Mesendoderm (in vitro differentiated cells): ENCODE results near the gene TMC6.
"Not testable (repeated sequence)": the region's sequence is repeated elsewhere in the genome, so short reads cannot be mapped to it uniquely, and the experiment has no call there.

Experiments used
- DNase-seq: peaks from one replicate; pipeline ENCODE4 v3.0.0; 2013
- H2AK5ac ChIP-seq: 2 replicates; pipeline ENCODE4 v1.6.1; 2013; ENCODE audit warnings: low read length, inconsistent platforms
- H2BK120ac ChIP-seq: 2 replicates; pipeline ENCODE4 v1.6.1; 2013; ENCODE audit warnings: low read depth, mild to moderate bottlenecking, low read length, moderate library complexity, mixed read lengths
- H2BK15ac ChIP-seq: replicated peaks from 2 replicates; pipeline ENCODE4 v1.6.1; 2013; ENCODE audit warnings: low read depth, mild to moderate bottlenecking, moderate library complexity
- H2BK5ac ChIP-seq: 2 replicates; pipeline ENCODE4 v1.6.1; 2013; ENCODE audit warnings: low read length, inconsistent platforms
- H3K18ac ChIP-seq: 2 replicates; pipeline ENCODE4 v1.6.1; 2013; ENCODE audit warnings: mild to moderate bottlenecking, low read length, mixed read lengths
- H3K23ac ChIP-seq: one replicate; pipeline ENCODE4 v1.6.1; 2013; ENCODE audit warnings: low read length
- H3K27ac ChIP-seq: 2 replicates; pipeline ENCODE4 v1.5.1; 2013; ENCODE audit warnings: low read depth, mild to moderate bottlenecking, inconsistent platforms, low read length, moderate library complexity
- H3K27me3 ChIP-seq: 2 replicates; pipeline ENCODE4 v1.6.1; 2013; ENCODE audit warnings: low read length, control low read depth, mild to moderate bottlenecking, inconsistent platforms; ENCODE audit not compliant: insufficient read depth, poor library complexity
- H3K36me3 ChIP-seq: 2 replicates; pipeline ENCODE4 v1.6.1; 2013; ENCODE audit warnings: low read length, inconsistent platforms; ENCODE audit not compliant: control insufficient read depth, insufficient read depth
- H3K4ac ChIP-seq: one replicate; pipeline ENCODE4 v1.6.1; 2013; ENCODE audit warnings: low read depth, mild to moderate bottlenecking, low read length, moderate library complexity
- H3K4me1 ChIP-seq: 2 replicates; pipeline ENCODE4 v1.6.1; 2013; ENCODE audit warnings: low read depth, low read length, inconsistent platforms; ENCODE audit not compliant: control insufficient read depth
- H3K4me2 ChIP-seq: 2 replicates; pipeline ENCODE4 v1.6.1; 2013; ENCODE audit warnings: low read length
- H3K4me3 ChIP-seq: 2 replicates; pipeline ENCODE4 v1.5.1; 2013; ENCODE audit warnings: mild to moderate bottlenecking, low read length
- H3K56ac ChIP-seq: one replicate; pipeline ENCODE4 v1.6.1; 2013; ENCODE audit warnings: low read length
- H3K79me1 ChIP-seq: 2 replicates; pipeline ENCODE4 v1.6.1; 2013; ENCODE audit warnings: low read length, inconsistent platforms
- H3K79me2 ChIP-seq: 2 replicates; pipeline ENCODE4 v1.6.1; 2013; ENCODE audit warnings: mild to moderate bottlenecking, low read length; ENCODE audit not compliant: control insufficient read depth, insufficient read depth
- H3K9ac ChIP-seq: 2 replicates; pipeline ENCODE4 v1.6.1; 2013; ENCODE audit warnings: low read length, inconsistent platforms
- H4K5ac ChIP-seq: one replicate; pipeline ENCODE4 v1.6.1; 2013; ENCODE audit warnings: low read length
- H4K8ac ChIP-seq: one replicate; pipeline ENCODE4 v1.6.1; 2013; ENCODE audit warnings: low read depth, mild to moderate bottlenecking, control low read depth, low read length, moderate library complexity
- WGBS: extraction: QIAGEN DNeasy Blood & Tissue Kit; methylation state at CpG from one replicate; pipeline ENCODE4 v1.1.7; 2013; ENCODE audit warnings: low lambda C conversion rate, missing lambda C conversion rate; ENCODE audit not compliant: insufficient coverage; ENCODE audit errors: extremely low coverage; 5-methylcytosine and 5-hydroxymethylcytosine counted together

The TMC6 gene

DNA sequence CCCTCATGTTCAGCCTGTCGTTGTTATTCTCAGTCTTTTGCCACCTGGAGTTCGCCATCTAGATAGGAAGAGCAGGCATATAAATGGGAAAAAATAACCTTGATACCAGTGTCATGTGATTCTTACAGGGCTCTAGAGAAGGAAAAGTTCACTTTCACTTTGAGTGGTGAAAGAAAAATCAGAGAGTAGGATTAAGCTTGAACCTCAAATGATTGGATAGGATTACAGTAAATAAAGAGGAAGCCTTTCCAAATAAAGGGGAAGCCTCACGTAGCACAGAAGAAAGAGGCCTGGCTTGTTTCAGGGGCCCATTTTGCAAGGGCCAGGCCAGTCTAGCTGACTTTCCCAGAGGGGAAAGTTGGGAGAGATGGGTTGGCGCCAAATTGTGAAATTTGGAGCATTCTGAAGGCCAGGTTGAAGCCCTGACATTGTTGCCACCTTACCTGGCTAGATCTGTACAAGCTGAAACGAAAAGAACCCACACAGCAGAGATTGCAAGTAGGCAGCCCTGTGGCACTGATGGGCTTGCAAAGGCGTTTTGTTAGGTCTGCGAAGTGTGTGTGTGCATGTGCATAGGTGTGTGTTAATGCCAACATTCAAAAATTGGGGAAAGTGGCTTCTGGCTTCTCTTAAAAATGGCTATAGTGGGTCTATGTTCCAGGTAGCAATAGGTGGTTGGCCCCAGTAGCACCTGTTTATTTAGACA, 38.8 kb downstream of the TMC6 start:
- WGBS: no CpG with 5 or more reads among the region's 7 CpGs
- no peaks in the 10 kb centered on the region for H3K27me3 ChIP-seq
- no peaks in the 10 kb centered on the region for H3K79me1 ChIP-seq
- no peak overlapping the region for H3K4ac ChIP-seq
- H2BK5ac ChIP-seq: no peak overlapping the region
- no peaks in the 10 kb centered on the region for H3K79me2 ChIP-seq
- H3K56ac ChIP-seq: no peak overlapping the region
- no peak overlapping the region for H3K23ac ChIP-seq
- H3K36me3 ChIP-seq: no peaks in the 10 kb centered on the region
- no peak overlapping the region for H3K4me2 ChIP-seq
- H2BK15ac ChIP-seq: no peak overlapping the region
- no peak overlapping the region for H2AK5ac ChIP-seq
- no peak overlapping the region for H3K18ac ChIP-seq
- H3K27ac ChIP-seq: no peak overlapping the region
- DNase-seq: no peak
- H4K8ac ChIP-seq: no peak overlapping the region
- H4K5ac ChIP-seq: no peak overlapping the region
- H2BK120ac ChIP-seq: no peak overlapping the region
- no peak overlapping the region for H3K9ac ChIP-seq
- H3K4me1 ChIP-seq: no peaks in the 10 kb centered on the region
- no peak overlapping the region for H3K4me3 ChIP-seq

DNA sequence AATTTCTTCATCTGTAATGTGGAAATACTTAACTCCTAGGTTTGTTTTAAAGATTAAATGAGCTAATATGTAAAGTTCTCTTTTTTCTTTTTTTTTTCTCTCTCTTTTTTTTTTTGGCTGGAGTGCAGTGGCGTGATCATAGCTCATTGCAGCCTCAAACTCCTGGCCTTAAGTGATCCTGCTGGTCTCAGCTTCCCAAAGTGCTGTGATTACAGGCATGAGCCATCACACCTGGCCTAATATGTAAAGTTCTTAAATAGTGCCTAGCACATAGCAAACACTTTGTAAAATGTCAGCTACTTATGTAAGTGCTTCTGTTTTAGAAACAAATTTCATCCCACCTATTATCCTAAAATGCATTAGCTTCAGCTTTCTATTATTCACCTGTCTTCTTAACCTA, 40.0 kb downstream of the TMC6 start:
- Histone ChIP-seq H3K79me1 (no peaks in the 10 kb centered on the region), H3K79me2 (no peaks in the 10 kb centered on the region), H4K5ac (no peak overlapping the region), H3K4me1 (no peaks in the 10 kb centered on the region), H3K4me2 (no peak overlapping the region), H2BK5ac (no peak overlapping the region), H3K23ac (no peak overlapping the region), H3K4ac (no peak overlapping the region), H3K18ac (no peak overlapping the region), H4K8ac (no peak overlapping the region), H3K27me3 (no peaks in the 10 kb centered on the region), H3K27ac (no peak overlapping the region), H3K9ac (no peak overlapping the region), H2AK5ac (no peak overlapping the region), H3K56ac (no peak overlapping the region), H3K4me3 (no peak overlapping the region), H3K36me3 (no peaks in the 10 kb centered on the region), H2BK120ac (no peak overlapping the region), H2BK15ac (no peak overlapping the region)
- DNase-seq: no peak
- WGBS: no CpG with 5 or more reads among the region's 1 CpG

DNA sequence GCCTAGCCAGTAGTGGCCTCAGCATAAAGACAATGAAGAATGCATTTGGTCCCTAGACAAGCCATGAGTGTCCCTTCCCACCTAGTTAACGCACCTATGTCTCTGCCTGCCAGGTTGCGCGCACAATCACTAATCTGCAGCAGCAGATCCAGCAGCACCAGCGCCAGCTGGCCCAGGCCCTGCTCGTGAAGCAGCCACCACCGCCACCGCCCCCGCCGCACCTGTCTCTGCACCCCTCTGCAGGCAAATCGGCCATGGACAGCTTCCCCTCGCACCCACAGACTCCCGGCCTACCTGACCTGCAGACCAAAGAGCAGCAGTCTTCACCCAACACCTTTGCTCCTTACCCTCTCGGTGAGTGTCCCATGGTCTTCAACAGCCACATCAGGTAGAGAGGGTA, 41.8 kb downstream of the TMC6 start:
- H3K79me1 ChIP-seq: no peaks in the 10 kb centered on the region
- no peak overlapping the region for H3K23ac ChIP-seq
- no peak for DNase-seq
- H3K4ac ChIP-seq: no peak overlapping the region
- H2AK5ac ChIP-seq: no peak overlapping the region
- no peaks in the 10 kb centered on the region for H3K79me2 ChIP-seq
- H2BK5ac ChIP-seq: no peak overlapping the region
- no peaks in the 10 kb centered on the region for H3K4me1 ChIP-seq
- no peaks in the 10 kb centered on the region for H3K36me3 ChIP-seq
- H2BK15ac ChIP-seq: no peak overlapping the region
- no peak overlapping the region for H4K5ac ChIP-seq
- H3K27ac ChIP-seq: no peak overlapping the region
- no peak overlapping the region for H3K4me3 ChIP-seq
- H3K56ac ChIP-seq: no peak overlapping the region
- no peak overlapping the region for H2BK120ac ChIP-seq
- no peak overlapping the region for H4K8ac ChIP-seq
- no peaks in the 10 kb centered on the region for H3K27me3 ChIP-seq
- H3K4me2 ChIP-seq: no peak overlapping the region
- no peak overlapping the region for H3K9ac ChIP-seq
- no peak overlapping the region for H3K18ac ChIP-seq
- WGBS: no CpG with 5 or more reads among the region's 13 CpGs

DNA sequence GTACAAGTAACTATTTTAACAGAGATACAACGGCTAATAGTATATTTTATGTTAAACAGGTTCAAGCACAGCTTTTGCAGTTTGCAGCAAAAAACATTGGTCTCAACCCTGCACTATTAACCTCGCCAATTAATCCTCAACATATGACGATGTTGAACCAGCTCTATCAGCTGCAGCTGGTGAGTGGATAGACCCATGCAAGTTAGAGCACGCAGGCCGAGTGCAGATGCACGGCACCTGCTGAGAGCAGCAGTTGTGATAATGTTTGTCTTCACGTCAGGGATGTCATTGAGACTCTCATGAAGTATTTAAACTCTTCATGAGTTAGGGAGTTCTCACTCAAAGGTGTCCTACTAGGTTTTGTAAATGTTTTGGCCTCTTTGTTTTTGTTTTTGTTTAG, 45.6 kb downstream of the TMC6 start:
- Histone ChIP-seq H4K8ac (no peak overlapping the region), H2BK120ac (no peak overlapping the region), H4K5ac (no peak overlapping the region), H3K9ac (no peak overlapping the region), H3K18ac (no peak overlapping the region), H3K79me1 (no peaks in the 10 kb centered on the region), H3K27ac (no peak overlapping the region), H3K4me3 (no peak overlapping the region), H3K36me3 (peaks cover 3% of the 10 kb centered on the region), H3K4me1 (no peaks in the 10 kb centered on the region), H3K56ac (no peak overlapping the region), H3K23ac (no peak overlapping the region), H3K4me2 (no peak overlapping the region), H2AK5ac (no peak overlapping the region), H3K27me3 (no peaks in the 10 kb centered on the region), H3K79me2 (no peaks in the 10 kb centered on the region), H2BK15ac (no peak overlapping the region), H3K4ac (no peak overlapping the region), H2BK5ac (no peak overlapping the region)
- no peak for DNase-seq
- no CpG with 5 or more reads among the region's 7 CpGs for WGBS

DNA sequence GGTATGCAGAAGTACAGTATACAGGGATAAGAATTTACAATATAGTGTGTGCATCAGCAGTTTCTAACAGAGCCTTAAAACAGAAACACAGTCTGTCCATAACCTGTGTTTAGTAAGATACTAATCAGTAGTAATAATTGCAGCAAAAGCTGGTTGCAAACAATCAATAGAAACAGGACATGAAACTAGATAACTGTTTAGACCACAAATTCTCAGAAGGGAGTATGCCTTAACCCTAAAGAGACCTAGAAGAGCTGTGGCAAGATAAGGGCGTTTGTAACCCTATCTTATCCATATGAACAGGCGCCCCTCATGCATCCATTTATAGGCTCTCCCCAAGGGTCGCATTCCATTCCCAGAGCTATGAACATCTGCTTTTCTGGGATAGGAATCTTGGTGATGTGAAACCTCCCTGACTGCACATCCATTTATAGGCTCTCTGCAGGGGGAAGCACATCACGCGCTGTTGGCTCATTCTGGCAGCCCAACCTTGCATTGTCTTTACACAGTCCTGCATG, 46.1 kb downstream of the TMC6 start:
- H3K27ac ChIP-seq, H3K79me2 ChIP-seq, DNase-seq, H2BK120ac ChIP-seq, H3K4ac ChIP-seq, H3K23ac ChIP-seq, H3K79me1 ChIP-seq, H3K56ac ChIP-seq, H2BK15ac ChIP-seq, H4K5ac ChIP-seq, H2AK5ac ChIP-seq, H3K4me3 ChIP-seq, H3K36me3 ChIP-seq, H3K9ac ChIP-seq, H3K18ac ChIP-seq, H3K4me1 ChIP-seq, H4K8ac ChIP-seq, H3K27me3 ChIP-seq, H2BK5ac ChIP-seq, H3K4me2 ChIP-seq: not testable (repeated sequence)
- no CpG with 5 or more reads among the region's 5 CpGs for WGBS

DNA sequence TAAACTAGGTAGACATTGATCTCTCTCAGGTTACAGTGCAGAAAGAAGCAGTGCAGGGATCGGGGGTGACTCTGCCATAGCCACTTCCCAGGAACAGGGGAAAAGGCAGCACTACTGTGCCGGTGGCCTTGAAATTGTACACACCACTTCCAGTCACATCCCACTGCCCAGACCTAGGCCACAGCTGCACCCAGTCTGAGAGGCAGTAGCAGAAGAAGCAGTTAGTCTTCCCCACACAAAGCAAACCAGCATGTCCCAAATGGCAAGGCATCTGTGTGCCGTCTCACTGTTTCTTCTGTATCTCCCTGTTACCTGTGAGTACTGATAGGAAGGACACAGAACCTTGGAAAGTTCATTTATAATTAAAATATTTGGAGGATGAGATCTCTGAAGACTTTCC, 47.0 kb downstream of the TMC6 start:
- Histone ChIP-seq H3K4me1 (no peaks in the 10 kb centered on the region), H3K79me1 (no peaks in the 10 kb centered on the region), H3K27ac (no peak overlapping the region), H2BK120ac (no peak overlapping the region), H3K4me3 (no peak overlapping the region), H3K4ac (no peak overlapping the region), H3K23ac (peak overlapping the region; percentile 48), H3K79me2 (no peaks in the 10 kb centered on the region), H4K5ac (no peak overlapping the region), H2BK15ac (no peak overlapping the region), H3K36me3 (peaks cover 3% of the 10 kb centered on the region), H3K18ac (no peak overlapping the region), H3K4me2 (no peak overlapping the region), H4K8ac (no peak overlapping the region), H3K56ac (no peak overlapping the region), H2AK5ac (no peak overlapping the region), H2BK5ac (no peak overlapping the region), H3K9ac (no peak overlapping the region), H3K27me3 (no peaks in the 10 kb centered on the region)
- no CpG with 5 or more reads among the region's 3 CpGs for WGBS
- no peak for DNase-seq
